Epithelial cell of umbilical artery (primary cell): Measurements from ENCODE around the gene AQP9. TPM values are rescaled to one million over a fixed set of nuclear protein-coding genes. Genes with fewer than 3 reads are reported as not detected.

Experiments
- total RNA-seq: library from RNA; depleted of rRNA; stranded (reverse); fragments of >200 nt; gene quantifications from 2 replicates; pipeline ENCODE4 v1.2.3, GENCODE V29; 2014

The AQP9 gene, protein sequence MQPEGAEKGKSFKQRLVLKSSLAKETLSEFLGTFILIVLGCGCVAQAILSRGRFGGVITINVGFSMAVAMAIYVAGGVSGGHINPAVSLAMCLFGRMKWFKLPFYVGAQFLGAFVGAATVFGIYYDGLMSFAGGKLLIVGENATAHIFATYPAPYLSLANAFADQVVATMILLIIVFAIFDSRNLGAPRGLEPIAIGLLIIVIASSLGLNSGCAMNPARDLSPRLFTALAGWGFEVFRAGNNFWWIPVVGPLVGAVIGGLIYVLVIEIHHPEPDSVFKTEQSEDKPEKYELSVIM
- not detected in 2 replicates for total RNA-seq

DNA sequence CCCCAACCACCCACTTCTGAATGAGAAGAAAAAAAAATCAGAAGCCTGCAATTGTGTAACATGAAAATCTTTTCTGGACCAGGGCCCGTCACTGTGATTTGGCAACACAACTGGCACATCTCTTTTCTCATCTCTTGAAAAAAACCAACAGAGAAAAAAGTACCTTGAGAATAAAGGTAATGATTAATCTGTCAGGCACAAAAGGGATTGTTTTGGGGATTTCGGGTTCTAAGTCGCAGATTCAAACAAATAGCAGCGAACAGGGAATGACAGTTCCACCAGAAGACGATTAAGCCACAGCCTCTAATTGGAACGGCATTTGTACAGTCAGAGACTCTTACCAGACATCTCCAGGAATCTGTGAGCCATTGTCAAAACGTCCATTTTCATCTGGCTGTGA is at the start of gene AQP9:
Gene AQP9, plus strand, starts transcription at position 276 of the 400 bp plus-strand sequence. CDS start 185 bp downstream, outside the sequence.

Other genes starting within 250 kb of the AQP9 start
- under 0.01 and 0.61 TPM in 2 replicates for gene ALDH1A2, start 72.7 kb upstream of the AQP9 start, total RNA-seq